Endothelial cell of umbilical vein (primary cell): ENCODE results near the gene SERINC2.

Source experiments
- EZH2 ChIP-seq: IDR thresholded peaks from 2 replicates; pipeline ENCODE4 v1.6.1; 2012; ENCODE audit warnings: borderline replicate concordance, low read depth, mild to moderate bottlenecking, moderate library complexity, low read length, inconsistent platforms; ENCODE audit not compliant: severe bottlenecking
- MYC ChIP-seq: IDR thresholded peaks from one replicate; pipeline ENCODE4 v1.6.1; 2011; ENCODE audit warnings: mild to moderate bottlenecking, low read depth, low read length
- POLR2A ChIP-seq: IDR thresholded peaks from 2 replicates; pipeline ENCODE4 v1.6.1; 2012; ENCODE audit warnings: low read depth, mild to moderate bottlenecking, control low read depth, low read length
- POLR2AphosphoS5 ChIP-seq: IDR thresholded peaks from 2 replicates; pipeline ENCODE4 v1.6.1; 2012; ENCODE audit warnings: low read depth, mild to moderate bottlenecking, control low read depth, low read length, moderate library complexity; ENCODE audit not compliant: insufficient read depth
- TF ChIP-seq, protein P1 (sequence below), 2 donors: IDR thresholded peaks; 1 replicate in 1 of 2; 2 replicates in 1 of 2; pipeline ENCODE4 v1.5.1; 2011; ENCODE audit warnings: low read length in 2 of 2, mild to moderate bottlenecking in 2 of 2, moderate library complexity in 2 of 2, control low read depth in 1 of 2, inconsistent platforms in 1 of 2, low read depth in 1 of 2; ENCODE audit not compliant: insufficient read depth in 1 of 2; ENCODE audit errors: extremely low read depth in 1 of 2
- TF ChIP-seq, protein P2 (sequence below): IDR thresholded peaks from 2 replicates; pipeline ENCODE4 v1.6.1; 2011; ENCODE audit not compliant: insufficient read depth, insufficient read length

- TF ChIP-seq POLR2A (no peak), POLR2AphosphoS5 (no peak), EZH2 (no peak), MYC (no peak)
- TF ChIP-seq, protein P1, sequence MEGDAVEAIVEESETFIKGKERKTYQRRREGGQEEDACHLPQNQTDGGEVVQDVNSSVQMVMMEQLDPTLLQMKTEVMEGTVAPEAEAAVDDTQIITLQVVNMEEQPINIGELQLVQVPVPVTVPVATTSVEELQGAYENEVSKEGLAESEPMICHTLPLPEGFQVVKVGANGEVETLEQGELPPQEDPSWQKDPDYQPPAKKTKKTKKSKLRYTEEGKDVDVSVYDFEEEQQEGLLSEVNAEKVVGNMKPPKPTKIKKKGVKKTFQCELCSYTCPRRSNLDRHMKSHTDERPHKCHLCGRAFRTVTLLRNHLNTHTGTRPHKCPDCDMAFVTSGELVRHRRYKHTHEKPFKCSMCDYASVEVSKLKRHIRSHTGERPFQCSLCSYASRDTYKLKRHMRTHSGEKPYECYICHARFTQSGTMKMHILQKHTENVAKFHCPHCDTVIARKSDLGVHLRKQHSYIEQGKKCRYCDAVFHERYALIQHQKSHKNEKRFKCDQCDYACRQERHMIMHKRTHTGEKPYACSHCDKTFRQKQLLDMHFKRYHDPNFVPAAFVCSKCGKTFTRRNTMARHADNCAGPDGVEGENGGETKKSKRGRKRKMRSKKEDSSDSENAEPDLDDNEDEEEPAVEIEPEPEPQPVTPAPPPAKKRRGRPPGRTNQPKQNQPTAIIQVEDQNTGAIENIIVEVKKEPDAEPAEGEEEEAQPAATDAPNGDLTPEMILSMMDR (IDR thresholded peaks at IDR 0.05; ENCODE audit: extremely low read depth in 1 of 2, insufficient read depth in 1 of 2, low read depth in 1 of 2, low read length in 2 of 2) = no peak
- TF ChIP-seq, protein P2, sequence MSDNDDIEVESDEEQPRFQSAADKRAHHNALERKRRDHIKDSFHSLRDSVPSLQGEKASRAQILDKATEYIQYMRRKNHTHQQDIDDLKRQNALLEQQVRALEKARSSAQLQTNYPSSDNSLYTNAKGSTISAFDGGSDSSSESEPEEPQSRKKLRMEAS = no peak
Measured at GRCh38 chr1:31372751-31373055, 40.3 kb upstream of the SERINC2 start.
